COLO668 (cell line): ENCODE data around the gene DOLPP1.

Experiments
- DNase-seq: peaks from one replicate; lab custom pipeline; 2025; ENCODE audit not compliant: unreplicated experiment; lab: John Stamatoyannopoulos, UW

Gene DOLPP1

GRCh38 chr9:129136446-129137035 is 55.6 kb downstream of the DOLPP1 start:
- DNase-seq, result no peak

- no peak for DNase-seq
Measured at GRCh38 chr9:129137292-129138143, 56.6 kb downstream of the DOLPP1 start.

DNA sequence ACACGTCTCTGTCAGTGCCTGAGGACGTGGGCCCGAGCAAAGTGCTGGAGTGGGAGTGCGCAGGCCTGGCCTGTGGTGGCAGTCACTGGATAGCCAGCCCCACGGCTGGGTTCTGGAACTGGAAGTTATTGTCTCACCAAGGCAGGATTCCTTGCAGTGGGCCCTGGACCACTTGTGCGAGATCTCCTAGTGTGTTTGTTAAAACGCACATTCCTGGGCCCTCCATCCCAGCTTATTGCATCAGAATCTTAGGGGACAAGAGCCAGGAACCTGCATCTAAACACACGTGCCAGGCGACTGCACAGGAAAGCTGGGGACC is 57.2 kb downstream of the DOLPP1 start:
- no peak for DNase-seq

- DNase-seq, result no peak
Measured at GRCh38 chr9:129138476-129139232, 57.7 kb downstream of the DOLPP1 start.

DNA sequence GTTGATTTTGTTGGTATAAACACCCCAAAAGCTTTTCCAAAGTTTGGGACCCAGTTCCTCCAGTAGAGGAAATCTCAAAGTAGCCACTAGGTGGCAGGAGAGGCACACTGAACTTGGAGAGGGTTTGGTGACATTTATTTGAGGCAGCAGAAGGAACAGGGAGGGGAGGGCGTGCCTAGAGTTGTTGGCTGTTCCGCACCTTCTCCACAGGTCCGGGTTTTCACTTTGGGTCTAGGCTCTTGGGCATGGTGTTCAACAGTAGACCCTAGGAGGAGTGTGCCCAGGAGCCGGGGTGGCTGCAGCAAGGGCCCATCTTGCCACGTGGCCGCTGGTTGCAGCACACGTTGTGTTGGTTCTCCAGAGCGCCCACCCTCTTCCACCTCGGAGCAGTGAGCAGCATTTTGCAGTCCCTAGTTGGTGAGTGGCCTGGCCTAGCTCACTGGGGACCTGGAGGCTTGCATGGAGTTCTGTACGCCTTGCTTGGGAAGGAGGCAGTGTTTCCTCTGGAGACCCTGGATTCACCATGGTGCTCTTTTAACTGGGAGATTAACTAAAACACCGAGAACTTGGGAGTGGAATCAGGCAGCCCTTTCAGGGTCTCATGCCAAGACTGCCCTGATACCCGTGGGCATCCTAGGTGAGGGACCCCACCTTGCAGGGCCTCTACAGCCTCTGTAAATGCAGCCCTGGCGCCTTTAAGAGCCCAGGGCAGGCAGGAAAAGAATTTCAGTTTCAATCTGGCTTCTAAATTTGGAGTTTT is 58.5 kb downstream of the DOLPP1 start:
- DNase-seq, result peak; percentile 75

- peak; percentile 78 for DNase-seq
Measured at GRCh38 chr9:129139993-129140396, 59.1 kb downstream of the DOLPP1 start.
